Right lobe of liver (tissue), 6 donors: ENCODE results near the gene MCC. TPM values are rescaled to one million over a fixed set of nuclear protein-coding genes. Genes with fewer than 3 reads are reported as not detected.

Experiments
- ATAC-seq, 4 donors: fragments of 200-7000 bp; cut with Tn5 transposase; one replicate each; pipeline ENCODE4 v1.9.1; 2020; ENCODE audit warnings: mild to moderate bottlenecking in 4 of 4, moderate library complexity in 4 of 4
- DNase-seq, 3 donors: peaks; one replicate each; pipeline ENCODE4 v3.0.0-alpha.2; 2020
- H3K27ac ChIP-seq, 3 donors: fragments of 200-600 bp; one replicate each; pipeline ENCODE4 v1.8.0; 2022
- H3K27me3 ChIP-seq, 2 donors: fragments of 200-600 bp; one replicate each; pipeline ENCODE4 v1.8.0; 2022
- H3K36me3 ChIP-seq, 4 donors: fragments of 200-600 bp; sonication (generic) in 1 of 4; one replicate each; pipeline versions ENCODE4 v1.5.1 to v1.8.0; 2017 to 2022; ENCODE audit warnings: control low read depth in 1 of 4
- H3K4me1 ChIP-seq, 4 donors: fragments of 200-600 bp; sonication (generic) in 1 of 4; one replicate each; pipeline versions ENCODE4 v1.5.1 to v1.8.0; 2017 to 2022; ENCODE audit warnings: control low read depth in 1 of 4
- H3K4me3 ChIP-seq, 3 donors: fragments of 200-600 bp; one replicate each; pipeline ENCODE4 v1.8.0; 2022
- H3K9me3 ChIP-seq, 4 donors: fragments of 200-600 bp; sonication (generic) in 1 of 4; one replicate each; pipeline versions ENCODE4 v1.5.1 to v1.8.0; 2017 to 2022; ENCODE audit warnings: control low read depth in 1 of 4
- POLR2A ChIP-seq: fragments of 450-650 bp; IDR thresholded peaks from one replicate; pipeline ENCODE4 v1.6.1; 2017; ENCODE audit warnings: antibody characterized with exemption, mild to moderate bottlenecking
- WGBS: methylation state at CpG from one replicate; pipeline ENCODE4 v1.1.6; 2018; ENCODE audit warnings: low coverage, low lambda C conversion rate; ENCODE audit not compliant: insufficient coverage; ENCODE audit errors: missing lambda C conversion rate; 5-methylcytosine and 5-hydroxymethylcytosine counted together
- intact Hi-C, 2 donors: fragments of 100-400 bp; cut with DNase I; formaldehyde crosslinking; loops; one replicate each; pipeline versions ENCODE4 v1.11.2 to v1.14.1; 2022
- total RNA-seq, 6 experiments: library from RNA; depleted of rRNA in 2 of 6; stranded (reverse); fragments of >200 nt in 2 of 6; fragmentation: NEBNext Ultra II Directional in 3 of 6; extraction: Animal tissue kit (Norgen Biotek cat#: 25700) in 3 of 6; gene quantifications; one replicate each; pipeline versions ENCODE4 v1.1.0 to v1.2.4, GENCODE V29; 2016 to 2023
- TF ChIP-seq, protein P1 (sequence below), 4 donors: fragments of 200-600 bp in 3 of 4; fragments of 450-650 bp in 1 of 4; IDR thresholded peaks; one replicate each; pipeline versions ENCODE4 v1.5.1 to v1.8.0; 2016 to 2022; ENCODE audit warnings: antibody characterized with exemption in 4 of 4, mild to moderate bottlenecking in 2 of 4
- donor health status: DM: no; HTN: yes; CAD: no.
- donor health status: DM: no; HTN: no; CAD: no.
- donor health status: DM: no; HTN: no; CAD: no.
- donor health status: DM: no; HTN: yes; CAD: no.
- donor health status: DM: no; HTN: yes; CAD: no.

Gene MCC
- total RNA-seq, 6 experiments from 2014 or later: 23.1 to 35.2 (median 26.1) TPM

DNA sequence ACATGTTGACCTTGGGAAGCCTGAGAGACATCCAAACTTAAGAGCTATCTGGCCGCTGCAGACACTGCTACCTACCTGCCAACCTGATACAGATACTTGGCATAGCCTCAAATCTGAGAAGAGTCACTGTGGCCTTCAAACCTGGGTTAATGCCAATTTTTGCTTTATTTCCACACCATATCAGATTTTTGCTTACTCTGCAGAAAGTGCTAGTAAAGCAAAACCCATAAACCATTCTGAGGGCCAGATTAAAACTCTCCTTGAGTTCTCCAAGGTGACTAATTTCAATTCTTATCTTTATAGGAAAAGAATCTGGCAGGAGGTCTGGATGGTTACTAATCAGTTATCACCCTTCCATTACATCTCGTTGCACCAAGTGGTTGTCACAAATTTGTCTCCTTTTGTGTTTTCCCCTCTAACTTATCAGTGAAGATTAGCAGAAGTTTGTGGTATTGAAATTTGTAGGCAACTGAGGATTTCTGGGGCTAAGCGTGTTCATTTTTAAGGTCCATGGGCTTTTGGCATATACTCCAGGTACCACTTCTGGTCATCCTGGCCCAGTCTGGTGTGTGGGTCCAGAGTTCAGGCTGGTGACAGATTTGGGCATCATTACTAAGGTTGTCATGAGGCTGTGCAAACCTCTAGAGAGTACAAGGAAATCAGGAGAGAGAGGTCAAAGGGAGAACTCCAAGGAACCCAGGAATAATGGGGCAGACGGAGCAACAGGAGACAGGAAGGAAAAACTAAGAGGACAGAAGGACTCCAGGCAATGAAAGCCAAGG is 231.4 kb downstream of the MCC start:
- H3K27me3 ChIP-seq: no peaks in the 10 kb centered on the region
- peak in 1 of 3 donors; percentile 68 for DNase-seq
- intact Hi-C loops: no loop called here
- peak overlapping the region in 2 of 3 donors; percentile 59 to 64 for H3K27ac ChIP-seq
- no peak for TF ChIP-seq POLR2A
- TF ChIP-seq, protein P1, sequence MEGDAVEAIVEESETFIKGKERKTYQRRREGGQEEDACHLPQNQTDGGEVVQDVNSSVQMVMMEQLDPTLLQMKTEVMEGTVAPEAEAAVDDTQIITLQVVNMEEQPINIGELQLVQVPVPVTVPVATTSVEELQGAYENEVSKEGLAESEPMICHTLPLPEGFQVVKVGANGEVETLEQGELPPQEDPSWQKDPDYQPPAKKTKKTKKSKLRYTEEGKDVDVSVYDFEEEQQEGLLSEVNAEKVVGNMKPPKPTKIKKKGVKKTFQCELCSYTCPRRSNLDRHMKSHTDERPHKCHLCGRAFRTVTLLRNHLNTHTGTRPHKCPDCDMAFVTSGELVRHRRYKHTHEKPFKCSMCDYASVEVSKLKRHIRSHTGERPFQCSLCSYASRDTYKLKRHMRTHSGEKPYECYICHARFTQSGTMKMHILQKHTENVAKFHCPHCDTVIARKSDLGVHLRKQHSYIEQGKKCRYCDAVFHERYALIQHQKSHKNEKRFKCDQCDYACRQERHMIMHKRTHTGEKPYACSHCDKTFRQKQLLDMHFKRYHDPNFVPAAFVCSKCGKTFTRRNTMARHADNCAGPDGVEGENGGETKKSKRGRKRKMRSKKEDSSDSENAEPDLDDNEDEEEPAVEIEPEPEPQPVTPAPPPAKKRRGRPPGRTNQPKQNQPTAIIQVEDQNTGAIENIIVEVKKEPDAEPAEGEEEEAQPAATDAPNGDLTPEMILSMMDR (IDR thresholded peaks at IDR 0.05): no peak
- no peaks in the 10 kb centered on the region for H3K36me3 ChIP-seq
- ATAC-seq: peak; percentile 84 to 88 (median 86)
- no peaks in the 10 kb centered on the region for H3K9me3 ChIP-seq
- no peak overlapping the region for H3K4me3 ChIP-seq
- 31% methylated on average over 4 of the region's 4 CpGs for WGBS
- H3K4me1 ChIP-seq: peaks cover 0 to 29% (median 9%) of the 10 kb centered on the region in 4 donors

DNA sequence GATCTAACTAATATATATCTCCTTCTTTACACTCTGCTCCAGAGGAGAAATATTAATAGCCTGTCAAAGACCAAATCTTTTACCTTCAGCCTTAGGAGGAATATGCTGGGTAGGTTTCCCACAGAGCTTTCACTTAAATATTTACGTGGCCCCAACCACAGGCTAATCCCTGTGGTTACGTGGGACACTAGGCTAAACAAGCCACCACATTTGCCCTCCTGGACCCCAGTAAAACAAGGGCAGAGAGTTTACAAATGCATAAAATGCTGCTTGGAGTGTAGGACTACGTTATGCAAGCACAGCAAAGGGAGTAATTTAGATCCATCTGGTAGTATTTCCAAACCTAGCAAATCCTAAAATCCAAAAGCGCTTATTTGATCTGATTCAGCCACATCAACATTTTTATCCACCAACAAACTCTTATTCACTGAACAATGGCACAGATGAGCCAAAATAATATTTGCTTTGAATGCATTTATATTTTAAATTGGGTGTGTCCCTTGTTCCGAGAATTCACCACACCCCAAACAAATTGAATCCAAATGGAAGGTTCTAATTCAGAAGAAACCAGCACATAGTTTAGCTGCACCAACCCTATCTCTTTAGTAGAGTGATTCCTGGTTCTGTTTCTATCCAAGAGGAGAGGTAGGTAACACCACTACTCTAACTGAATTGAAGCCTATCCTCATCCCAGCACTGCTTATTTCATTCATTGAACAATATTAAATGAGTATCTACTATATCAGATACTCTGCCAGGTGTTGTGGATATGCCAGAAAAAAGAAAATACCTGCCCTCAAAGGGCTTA is 232.5 kb downstream of the MCC start:
- Histone ChIP-seq H3K4me1 (peaks cover 0 to 29% (median 9%) of the 10 kb centered on the region in 4 donors), H3K9me3 (no peaks in the 10 kb centered on the region), H3K4me3 (no peak overlapping the region), H3K27me3 (no peaks in the 10 kb centered on the region), H3K27ac (peak overlapping the region in 2 of 3 donors; percentile 29 to 64), H3K36me3 (no peaks in the 10 kb centered on the region)
- no peak for DNase-seq
- WGBS: 82% methylated on average over 5 of the region's 5 CpGs
- TF ChIP-seq POLR2A: no peak
- TF ChIP-seq, protein P1 (IDR thresholded peaks at IDR 0.05): no peak
- ATAC-seq: no peak
- intact Hi-C loops: no loop called here

GRCh38 chr5:113255105-113255504 is 233.1 kb downstream of the MCC start:
- intact Hi-C loops: no loop called here
- peak in 1 of 4 donors; percentile 30 for ATAC-seq
- peaks cover 0 to 29% (median 9%) of the 10 kb centered on the region in 4 donors for H3K4me1 ChIP-seq
- H3K4me3 ChIP-seq: no peak overlapping the region
- no peak overlapping the region for H3K27ac ChIP-seq
- no peaks in the 10 kb centered on the region for H3K36me3 ChIP-seq
- DNase-seq: no peak
- H3K9me3 ChIP-seq: no peaks in the 10 kb centered on the region
- no peaks in the 10 kb centered on the region for H3K27me3 ChIP-seq
- TF ChIP-seq, protein P1 (IDR thresholded peaks at IDR 0.05): no peak
- no peak for TF ChIP-seq POLR2A
- 31% methylated on average over 4 of the region's 4 CpGs for WGBS

DNA sequence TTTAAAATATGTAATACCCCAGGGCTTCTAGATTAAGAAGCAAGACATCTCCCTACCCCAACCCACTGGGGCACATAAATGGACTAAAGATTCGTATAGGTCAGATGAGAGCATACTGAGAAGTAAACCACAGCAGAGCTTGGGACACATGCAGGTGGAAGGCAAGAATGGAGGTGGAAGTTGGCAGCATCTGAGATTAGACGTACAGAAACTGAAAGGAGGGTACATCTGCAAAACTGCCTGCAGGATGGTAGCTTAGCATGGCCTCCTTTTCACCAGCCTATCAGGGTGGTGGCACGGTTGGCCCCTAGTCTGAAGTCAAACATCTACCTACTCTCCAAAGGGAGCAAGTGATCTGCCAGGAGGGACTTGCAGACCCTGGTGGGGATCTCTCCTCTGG is 235.2 kb downstream of the MCC start:
- TF ChIP-seq, protein P1 (IDR thresholded peaks at IDR 0.05): no peak
- no peak for TF ChIP-seq POLR2A
- DNase-seq (no peak), ATAC-seq (no peak)
- WGBS: 83% methylated on average over 2 of the region's 3 CpGs
- intact Hi-C loops: no loop called here
- Histone ChIP-seq H3K4me1 (peaks cover 0 to 29% (median 9%) of the 10 kb centered on the region in 4 donors), H3K4me3 (no peak overlapping the region), H3K9me3 (no peaks in the 10 kb centered on the region), H3K27me3 (no peaks in the 10 kb centered on the region), H3K36me3 (no peaks in the 10 kb centered on the region), H3K27ac (no peak overlapping the region)
